Measurements from ENCODE around the gene RAB40C. TPM values are rescaled to one million over a fixed set of nuclear protein-coding genes. Genes with fewer than 3 reads are reported as not detected.

The RAB40C gene
- total and polyA plus RNA-seq, 9 of the 15 experiments (the other 6 are each of a cell fraction or from before 2014, with no cell fraction given) = 0.17 to 23.4 (median 8.7) TPM

- peaks cover 59% of the 10 kb centered on the region for H3K79me2 ChIP-seq (ENCODE audit: control insufficient read depth, insufficient read depth, low read length)
- ATAC-seq = peak; percentile 28
- under 1% methylated on average over 48 of the region's 72 CpGs for WGBS (ENCODE audit: insufficient coverage, low coverage, missing lambda C conversion rate)
- TF ChIP-seq ELK1 (CRISPR knock-in tag; IDR thresholded peaks at IDR 0.05) (no peak), STAT6 (CRISPR knock-in tag; IDR thresholded peaks at IDR 0.05) (no peak), NUFIP1 (IDR thresholded peaks at IDR 0.05; ENCODE audit: partially characterized antibody) (no peak), RNF2 (IDR thresholded peaks at IDR 0.05) (no peak), MCM3 (IDR thresholded peaks at IDR 0.05) (no peak), ZFP36 (IDR thresholded peaks at IDR 0.05; ENCODE audit: low read depth, low read length, partially characterized antibody) (no peak), ZNF695 (CRISPR knock-in tag; IDR thresholded peaks at IDR 0.05) (no peak), ZNF561 (CRISPR knock-in tag; conservative IDR thresholded peaks at IDR 0.05) (no peak), ZHX1 (conservative IDR thresholded peaks at IDR 0.05; ENCODE audit: low read length) (no peak), NR3C1 (CRISPR knock-in tag; IDR thresholded peaks at IDR 0.05) (no peak; the same call in 1 of the 2 replicates), RBM39 (optimal IDR thresholded peaks at IDR 0.05; ENCODE audit: low read depth, low read length) (no peak), MXI1 (IDR thresholded peaks at IDR 0.05; ENCODE audit: low read depth, low read length) (no peak), USF2 (CRISPR knock-in tag; IDR thresholded peaks at IDR 0.05) (peak; percentile 71), MTA2 (IDR thresholded peaks at IDR 0.05; ENCODE audit: low read depth) (no peak)
Observed at GRCh38 chr16:642189-643049, 52.6 kb downstream of the RAB40C start.

More at GRCh38 chr16:642189-643049, 52.6 kb downstream of the RAB40C start:
- Histone ChIP-seq H3K9ac (ENCODE audit: insufficient read depth in 1 of 2, low read depth in 2 of 2, low read length in 2 of 2) (peak overlapping the region; percentile 91 to 99), H3K9me1 (ENCODE audit: control insufficient read depth, insufficient read depth, low read length) (no peaks in the 10 kb centered on the region), H3K27me3 (ENCODE audit: control insufficient read depth in 2 of 2, insufficient read depth in 2 of 2, low read length in 2 of 2) (no peaks in the 10 kb centered on the region), H3K9me3 (replicated peaks; ENCODE audit: control insufficient read depth, insufficient read depth, low read depth, low read length) (no peaks in the 10 kb centered on the region), H3K4me1 (replicated peaks in 1 of 2; ENCODE audit: control insufficient read depth in 2 of 2, insufficient read depth in 2 of 2, low read length in 2 of 2) (peaks cover 13 to 84% of the 10 kb centered on the region in 2 experiments; a peak in 4 of 5 replicates), H3K4me3 (peak overlapping the region; percentile 89), H3K4me2 (ENCODE audit: insufficient read depth, low read length) (peak overlapping the region; percentile 92), H3K27ac (ENCODE audit: extremely low read depth, low read depth, low read length) (peak overlapping the region; percentile 94), H3K36me3 (ENCODE audit: control insufficient read depth, insufficient read depth, low read length) (peaks cover 41% of the 10 kb centered on the region; the same call in 2 of the 3 replicates), H4K20me1 (replicated peaks; ENCODE audit: control insufficient read depth, insufficient read depth, low read length) (no peaks in the 10 kb centered on the region), H2AFZ (ENCODE audit: low read depth, low read length) (0 out of 2 replicates have a peak overlapping the region, but pooled peaks have one; percentile 81)
- peak; percentile 52 for FAIRE-seq
- in situ Hi-C loops (cut with MboI) = no loop called here
- ChIA-PET POLR2A (interaction anchor here (0.7 to 2.3 kb wide), 7 partner anchors 9 to 81 kb away, joined by 3 to 13 read pairs (median 4); partner anchors contain the start of gene NHLRC4), CTCF (ENCODE audit: low intra/inter-chr PET ratio) (no interaction called here)
- DNase-seq (ENCODE audit: extremely low read depth in 1 of 4, low spot score in 3 of 4) = peak; percentile 71 to 82 (median 77)
- BruUV-seq (replicated peaks) = no TSS peak
- intact Hi-C loops (cut with micrococcal nuclease) = no loop called here
